Progenitor cell of endocrine pancreas (in vitro differentiated cells): ENCODE results near the gene CDSN. TPM values are rescaled to one million over a fixed set of nuclear protein-coding genes. Genes with fewer than 3 reads are reported as not detected.

Source experiments
- DNase-seq: peaks from one replicate; pipeline ENCODE4 v3.0.0; 2021; ENCODE audit warnings: low spot score; ENCODE audit not compliant: unreplicated experiment
- H3K27ac Mint-ChIP-seq: 2 replicates; pipeline ENCODE4 v1.8.0; 2021; ENCODE audit warnings: mild to moderate bottlenecking, moderate library complexity, mixed read lengths
- H3K27me3 Mint-ChIP-seq: 2 replicates; pipeline ENCODE4 v1.8.0; 2021; ENCODE audit warnings: mixed read lengths
- H3K36me3 Mint-ChIP-seq: 2 replicates; pipeline ENCODE4 v1.8.0; 2022; ENCODE audit warnings: mixed read lengths; ENCODE audit not compliant: insufficient read depth
- H3K4me1 Mint-ChIP-seq: 2 replicates; pipeline ENCODE4 v1.8.0; 2021; ENCODE audit warnings: low read depth, mixed read lengths
- H3K4me3 Mint-ChIP-seq: 2 replicates; pipeline ENCODE4 v1.8.0; 2021; ENCODE audit warnings: low read depth, mild to moderate bottlenecking, moderate library complexity, mixed read lengths
- H3K9me3 Mint-ChIP-seq: 2 replicates; pipeline ENCODE4 v1.8.0; 2021; ENCODE audit warnings: low read depth, mixed read lengths
- CTCF ChIP-seq: fragments of 200-600 bp; sonication (generic); IDR thresholded peaks from one replicate; pipeline ENCODE4 v1.5.0; 2021; ENCODE audit warnings: antibody characterized with exemption, mild to moderate bottlenecking; ENCODE audit not compliant: unreplicated experiment
- total RNA-seq: library from RNA; stranded (reverse); gene quantifications from 2 replicates; pipeline ENCODE4 v1.2.1, GENCODE V29; 2021

Gene CDSN
- total RNA-seq, 1 donor from 2014 or later: not detected

GRCh38 chr6:31142361-31142761 lies 22.1 kb upstream of the CDSN start:
- DNase-seq: no peak
- no peak overlapping the region for H3K27ac Mint-ChIP-seq
- peaks cover 4% of the 10 kb centered on the region for H3K36me3 Mint-ChIP-seq
- no peak for TF ChIP-seq CTCF
- no peak overlapping the region for H3K4me3 Mint-ChIP-seq
- peaks cover 16% of the 10 kb centered on the region for H3K27me3 Mint-ChIP-seq
- H3K4me1 Mint-ChIP-seq: peaks cover 3% of the 10 kb centered on the region
- H3K9me3 Mint-ChIP-seq: no peaks in the 10 kb centered on the region

- H3K4me1 Mint-ChIP-seq: peaks cover 3% of the 10 kb centered on the region
- no peak overlapping the region for H3K27ac Mint-ChIP-seq
- peaks cover 16% of the 10 kb centered on the region for H3K27me3 Mint-ChIP-seq
- H3K9me3 Mint-ChIP-seq: no peaks in the 10 kb centered on the region
- no peak overlapping the region for H3K4me3 Mint-ChIP-seq
- peaks cover 4% of the 10 kb centered on the region for H3K36me3 Mint-ChIP-seq
- TF ChIP-seq CTCF: no peak
- DNase-seq: no peak
Measured at GRCh38 chr6:31140643-31141042, 20.4 kb upstream of the CDSN start.

GRCh38 chr6:31139599-31139998 lies 19.4 kb upstream of the CDSN start:
- Mint-ChIP-seq H3K4me3 (no peak overlapping the region), H3K9me3 (no peaks in the 10 kb centered on the region), H3K27me3 (peaks cover 16% of the 10 kb centered on the region), H3K4me1 (peaks cover 3% of the 10 kb centered on the region), H3K36me3 (peaks cover 4% of the 10 kb centered on the region), H3K27ac (no peak overlapping the region)
- TF ChIP-seq CTCF: no peak
- no peak for DNase-seq

- H3K27me3 Mint-ChIP-seq: peaks cover 16% of the 10 kb centered on the region
- no peaks in the 10 kb centered on the region for H3K9me3 Mint-ChIP-seq
- H3K36me3 Mint-ChIP-seq: peaks cover 4% of the 10 kb centered on the region
- no peak within 1 kb of the TSS for H3K27ac Mint-ChIP-seq
- H3K4me1 Mint-ChIP-seq: peaks cover 3% of the 10 kb centered on the region
- DNase-seq: no peak
- TF ChIP-seq CTCF: no peak
- H3K4me3 Mint-ChIP-seq: no peak within 1 kb of the TSS
Measured at GRCh38 chr6:31138982-31139381, 18.7 kb upstream of the CDSN start, which contains the start of gene PSORS1C2. TSS of gene PSORS1C2 (minus strand) at chr6:31139066. CDS start at chr6:31139026, 40 bp downstream.

GRCh38 chr6:31135710-31136109 lies 15.5 kb upstream of the CDSN start:
- Mint-ChIP-seq H3K27ac (no peak overlapping the region), H3K27me3 (peaks cover 16% of the 10 kb centered on the region), H3K9me3 (no peaks in the 10 kb centered on the region), H3K4me3 (no peak overlapping the region), H3K36me3 (no peaks in the 10 kb centered on the region), H3K4me1 (peaks cover 3% of the 10 kb centered on the region)
- no peak for TF ChIP-seq CTCF
- no peak for DNase-seq
